KOPT-K1 (cell line): ENCODE results near the gene FAM13A.

Experiments
- H3K27ac ChIP-seq: fragments of 200-600 bp; sonication (generic); 2 replicates; pipeline ENCODE4 v1.5.1; 2016; ENCODE audit warnings: antibody characterized with exemption, mild to moderate bottlenecking, low read depth, low read length; ENCODE audit not compliant: poor library complexity, severe bottlenecking
- H3K36me3 ChIP-seq: fragments of 200-600 bp; sonication (generic); 2 replicates; pipeline ENCODE4 v1.5.1; 2017; ENCODE audit warnings: antibody characterized with exemption, mild to moderate bottlenecking, low read length, moderate library complexity; ENCODE audit not compliant: insufficient read depth
- H3K9me3 ChIP-seq: fragments of 200-600 bp; sonication (generic); 2 replicates; pipeline ENCODE4 v1.5.1; 2017; ENCODE audit warnings: antibody characterized with exemption, low read length, mild to moderate bottlenecking; ENCODE audit not compliant: insufficient read depth, poor library complexity, severe bottlenecking

The FAM13A gene

GRCh38 chr4:88846206-88846790, 210.7 kb downstream of the FAM13A start:
- Histone ChIP-seq H3K36me3 (no peaks in the 10 kb centered on the region), H3K27ac (no peak overlapping the region), H3K9me3 (no peaks in the 10 kb centered on the region)

- Histone ChIP-seq H3K27ac (no peak overlapping the region), H3K36me3 (no peaks in the 10 kb centered on the region), H3K9me3 (no peaks in the 10 kb centered on the region)
Observed at GRCh38 chr4:88843067-88843685, 213.8 kb downstream of the FAM13A start.

GRCh38 chr4:88841635-88842034, 215.3 kb downstream of the FAM13A start:
- Histone ChIP-seq H3K36me3 (no peaks in the 10 kb centered on the region), H3K9me3 (no peaks in the 10 kb centered on the region), H3K27ac (no peak overlapping the region)

GRCh38 chr4:88836216-88836615, 220.8 kb downstream of the FAM13A start:
- no peak overlapping the region for H3K27ac ChIP-seq
- H3K9me3 ChIP-seq = no peaks in the 10 kb centered on the region
- H3K36me3 ChIP-seq = no peaks in the 10 kb centered on the region

GRCh38 chr4:88831031-88831430, 226.0 kb downstream of the FAM13A start:
- Histone ChIP-seq H3K9me3 (no peaks in the 10 kb centered on the region), H3K27ac (no peak overlapping the region), H3K36me3 (no peaks in the 10 kb centered on the region)

GRCh38 chr4:88830598-88830997, 226.4 kb downstream of the FAM13A start:
- H3K36me3 ChIP-seq = no peaks in the 10 kb centered on the region
- no peak overlapping the region for H3K27ac ChIP-seq
- no peaks in the 10 kb centered on the region for H3K9me3 ChIP-seq

DNA sequence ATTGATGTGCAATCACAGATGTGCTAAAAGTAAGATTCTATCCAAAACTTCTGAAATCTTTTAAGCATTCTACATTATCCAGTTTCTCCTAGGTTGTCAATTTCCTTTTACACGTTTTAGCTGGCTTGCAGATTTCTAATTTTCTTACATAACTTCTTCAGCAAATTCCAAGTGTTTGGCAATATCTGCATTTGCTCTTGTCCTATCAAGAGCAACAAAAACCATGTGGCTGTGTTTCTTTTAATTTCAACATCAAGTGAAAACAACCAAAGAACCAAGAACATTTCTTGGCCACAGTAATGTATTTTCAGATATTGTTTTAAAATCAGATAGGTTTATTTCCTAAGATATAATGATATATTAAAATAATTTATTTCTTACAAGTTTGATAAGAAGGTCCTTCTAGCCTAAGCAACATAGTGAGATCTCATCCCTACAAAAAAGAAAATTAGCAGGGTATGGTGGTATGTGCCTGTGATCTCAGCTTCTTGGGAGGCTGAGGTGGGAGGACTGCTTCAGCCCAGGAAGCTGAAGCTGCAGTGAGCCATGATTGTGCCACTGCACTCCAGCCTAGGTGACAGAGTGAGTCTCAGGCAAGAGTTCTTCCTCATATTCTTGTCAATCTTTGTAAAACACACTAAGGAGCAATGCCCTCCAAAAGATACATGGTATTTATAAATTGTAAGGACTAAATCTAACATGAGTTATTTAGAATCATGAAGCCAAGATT, 228.0 kb downstream of the FAM13A start:
- no peaks in the 10 kb centered on the region for H3K9me3 ChIP-seq
- no peaks in the 10 kb centered on the region for H3K36me3 ChIP-seq
- no peak overlapping the region for H3K27ac ChIP-seq

DNA sequence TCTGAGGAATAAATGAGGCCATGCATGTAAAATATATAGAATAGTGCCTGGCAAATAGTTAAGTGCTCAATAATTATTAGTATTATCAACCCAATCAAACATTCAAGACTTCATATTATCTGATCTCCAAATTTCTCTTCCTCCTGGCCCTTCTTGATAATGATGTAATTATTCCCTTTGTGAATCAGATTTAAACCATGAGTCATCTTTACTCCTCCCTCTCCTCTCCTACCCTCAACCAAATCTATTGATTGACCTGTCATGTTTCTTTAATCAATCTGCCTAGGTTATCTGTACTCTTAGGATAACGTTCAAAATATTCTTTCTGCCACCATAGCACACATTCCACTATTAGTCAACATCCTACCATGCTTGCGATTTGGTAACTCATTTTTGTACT, 229.5 kb downstream of the FAM13A start:
- Histone ChIP-seq H3K36me3 (no peaks in the 10 kb centered on the region), H3K27ac (no peak overlapping the region), H3K9me3 (no peaks in the 10 kb centered on the region)

DNA sequence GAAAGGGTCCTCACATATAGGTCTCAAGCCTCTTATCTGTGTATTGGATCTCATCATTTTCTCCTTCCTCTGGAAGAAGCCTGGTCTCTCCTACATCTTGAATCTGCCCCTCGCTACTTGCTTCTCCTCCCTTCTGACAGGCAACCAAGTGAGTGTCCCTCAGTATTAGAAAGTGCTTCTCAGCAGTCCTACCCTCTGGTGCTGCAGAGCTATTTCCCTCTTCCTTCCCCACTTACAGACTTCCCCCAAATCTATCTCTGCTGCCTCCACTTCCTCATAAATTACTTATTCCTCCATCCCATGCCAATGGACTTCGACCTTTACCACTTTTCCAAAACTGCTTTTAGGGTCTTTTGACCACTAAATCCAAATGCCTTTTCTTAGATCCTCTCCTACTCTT, 230.2 kb downstream of the FAM13A start:
- Histone ChIP-seq H3K36me3 (no peaks in the 10 kb centered on the region), H3K9me3 (no peaks in the 10 kb centered on the region), H3K27ac (no peak overlapping the region)

DNA sequence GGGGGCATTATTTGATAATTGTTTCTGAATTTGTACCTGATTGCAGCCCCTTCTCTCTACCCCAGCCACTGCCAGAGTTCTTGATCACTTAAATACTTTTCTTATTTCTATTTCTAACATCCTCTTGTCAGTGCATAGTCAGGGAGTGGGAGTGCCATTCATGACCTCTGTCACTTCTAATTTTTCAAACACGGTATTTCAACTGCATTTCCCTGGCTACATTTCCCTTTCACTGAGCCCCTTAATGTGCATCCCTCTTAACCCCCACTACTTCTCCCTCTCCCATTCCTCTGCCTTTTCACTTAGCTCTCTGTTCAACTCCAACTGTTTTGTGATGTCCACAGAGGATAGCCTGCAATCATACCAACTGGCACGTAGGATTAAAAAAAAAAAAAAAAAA, 231.1 kb downstream of the FAM13A start:
- no peaks in the 10 kb centered on the region for H3K9me3 ChIP-seq
- H3K27ac ChIP-seq = no peak overlapping the region
- H3K36me3 ChIP-seq = no peaks in the 10 kb centered on the region

DNA sequence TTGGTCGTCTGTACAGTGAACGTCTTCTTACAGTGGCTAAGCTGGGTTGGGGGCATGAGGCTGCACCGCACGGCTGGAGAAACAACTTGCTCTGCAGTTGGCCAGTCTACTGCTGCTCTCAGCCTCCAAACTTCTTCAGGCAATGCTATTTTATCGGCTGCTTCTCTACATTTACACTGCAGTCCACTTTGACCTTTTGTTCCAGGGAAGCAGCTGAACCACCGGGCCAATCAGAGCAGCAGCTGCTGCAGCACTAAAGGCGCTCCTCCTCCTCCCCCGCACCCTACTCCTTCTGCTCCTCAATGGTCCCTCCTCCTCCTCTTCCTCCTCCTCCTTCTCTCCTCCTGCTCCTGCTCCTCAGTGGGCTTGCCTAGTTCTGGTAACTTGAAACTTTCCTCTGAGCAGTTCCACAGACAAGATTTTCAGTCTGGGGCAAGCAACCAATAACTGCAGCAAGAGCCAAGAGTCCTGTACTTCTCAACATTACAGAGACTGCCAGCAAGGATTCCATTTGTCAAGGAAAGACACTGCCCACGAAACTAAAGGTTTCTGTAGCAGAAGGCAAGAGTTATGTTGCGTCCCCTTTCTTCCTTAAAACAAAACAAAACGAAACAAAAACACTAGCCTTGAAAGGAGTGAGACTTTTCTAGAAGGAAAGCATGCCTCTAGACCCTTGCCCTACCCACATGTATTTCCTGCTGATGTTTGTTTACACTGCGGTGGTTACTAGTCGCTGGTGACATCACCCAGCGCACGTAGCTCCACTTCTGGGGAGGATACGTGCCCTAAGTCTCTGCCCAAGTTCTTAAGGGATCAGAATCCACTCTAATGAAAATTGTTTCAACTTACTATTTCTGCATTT, 233.7 kb downstream of the FAM13A start:
- H3K27ac ChIP-seq = peak overlapping the region; percentile 6
- H3K36me3 ChIP-seq = no peaks in the 10 kb centered on the region

GRCh38 chr4:88822034-88822789, 234.8 kb downstream of the FAM13A start:
- no peaks in the 10 kb centered on the region for H3K9me3 ChIP-seq
- no peaks in the 10 kb centered on the region for H3K36me3 ChIP-seq
- no peak overlapping the region for H3K27ac ChIP-seq

More for the DNA sequence above, 233.7 kb downstream of the FAM13A start:
- no peaks in the 10 kb centered on the region for H3K9me3 ChIP-seq

DNA sequence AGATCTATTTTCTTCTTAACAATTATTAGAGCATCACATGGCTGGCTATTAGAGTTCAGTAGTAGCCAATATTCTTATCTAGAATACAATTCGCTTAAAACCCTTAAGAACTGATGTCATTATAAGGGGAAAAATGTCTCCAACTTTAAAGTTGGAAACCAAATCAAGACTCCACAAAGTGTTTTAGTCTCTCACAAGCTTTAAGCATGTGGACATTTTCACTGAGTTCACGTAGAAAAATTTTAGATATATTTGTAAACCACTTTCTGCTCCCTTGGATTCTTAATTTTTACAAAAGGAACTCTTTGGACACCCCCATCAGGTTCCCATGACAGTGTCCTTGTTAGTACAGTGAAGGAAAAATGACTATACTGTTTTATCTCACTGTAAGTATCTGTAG, 235.5 kb downstream of the FAM13A start:
- Histone ChIP-seq H3K36me3 (no peaks in the 10 kb centered on the region), H3K27ac (no peak overlapping the region), H3K9me3 (no peaks in the 10 kb centered on the region)

DNA sequence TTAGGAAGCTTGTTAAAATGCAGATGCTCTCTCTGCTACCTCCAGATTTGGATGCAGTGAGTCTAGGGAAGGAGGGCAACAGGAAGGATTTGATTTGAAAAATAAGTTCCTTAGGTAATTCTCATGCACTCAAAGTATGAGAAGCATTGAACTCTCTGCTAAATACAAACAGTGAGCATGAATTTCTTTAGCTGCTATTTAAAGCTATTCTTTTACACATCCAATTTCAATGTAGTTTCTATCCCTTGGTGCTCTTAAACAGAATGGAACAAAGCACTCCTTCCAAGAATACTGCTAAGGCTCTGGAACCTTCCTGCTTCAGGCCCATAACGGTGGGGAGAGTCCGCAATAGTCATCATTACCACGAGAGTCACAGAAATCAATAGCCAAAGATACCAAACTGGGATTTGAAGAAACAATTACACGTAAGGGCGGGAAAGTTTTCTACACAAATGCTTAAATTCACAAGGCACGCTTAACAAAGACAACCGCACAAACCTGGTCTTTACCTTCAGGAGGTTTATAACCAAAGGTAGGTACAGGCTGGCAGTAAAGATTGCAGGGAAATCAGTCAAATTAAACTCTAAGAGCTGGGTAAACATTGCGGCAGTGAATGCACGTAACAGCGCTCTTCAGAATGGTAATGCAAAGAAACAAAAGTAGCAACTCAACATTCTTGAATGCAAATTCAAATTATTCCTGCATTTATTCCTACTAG, 236.1 kb downstream of the FAM13A start:
- no peaks in the 10 kb centered on the region for H3K9me3 ChIP-seq
- H3K27ac ChIP-seq = no peak overlapping the region
- no peaks in the 10 kb centered on the region for H3K36me3 ChIP-seq
